Upper lobe of left lung (tissue), 4 donors: ENCODE measurements around the gene EML4.

Source experiments
- EP300 ChIP-seq, 4 donors: sonication (generic); formaldehyde crosslinking; IDR thresholded peaks; one replicate each; pipeline ENCODE4 v1.5.1; 2017; ENCODE audit warnings: antibody characterized with exemption in 4 of 4, control low read depth in 2 of 4
- POLR2A ChIP-seq, 4 donors: fragments of 450-650 bp; IDR thresholded peaks; one replicate each; pipeline ENCODE4 v1.5.1; 2016 to 2017; ENCODE audit warnings: antibody characterized with exemption in 4 of 4, mild to moderate bottlenecking in 2 of 4
- POLR2AphosphoS5 ChIP-seq, 2 donors: sonication (generic); formaldehyde crosslinking; IDR thresholded peaks; one replicate each; pipeline ENCODE4 v1.5.1; 2017; ENCODE audit warnings: antibody characterized with exemption in 2 of 2
- TF ChIP-seq, protein P1 (sequence below), 6 experiments: fragments of 450-650 bp in 4 of 6; fragments of 200-600 bp in 2 of 6; sonication (generic) in 2 of 6; IDR thresholded peaks; one replicate each; pipeline ENCODE4 v1.5.1; 2016 to 2019; ENCODE audit warnings: antibody characterized with exemption in 6 of 6

DNA sequence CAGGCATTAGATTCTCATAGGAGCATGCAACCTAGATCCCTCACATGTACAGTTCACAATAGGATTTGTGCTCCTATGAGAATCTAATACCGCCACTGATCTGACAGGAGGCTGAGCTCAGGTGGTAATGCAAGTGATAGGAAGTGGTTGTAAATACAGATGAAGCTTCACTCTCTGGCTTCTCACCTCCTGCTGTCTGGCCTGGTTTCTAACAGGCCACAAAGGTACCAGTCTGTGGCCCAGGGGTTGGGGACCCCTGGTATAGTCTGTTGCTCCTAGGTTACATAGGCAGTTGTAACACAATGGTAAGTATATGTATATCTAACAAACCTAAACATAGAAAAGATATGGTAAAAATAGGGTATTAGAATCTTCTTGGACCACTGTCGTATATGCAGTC lies 81.8 kb downstream of the EML4 start:
- TF ChIP-seq, protein P1, sequence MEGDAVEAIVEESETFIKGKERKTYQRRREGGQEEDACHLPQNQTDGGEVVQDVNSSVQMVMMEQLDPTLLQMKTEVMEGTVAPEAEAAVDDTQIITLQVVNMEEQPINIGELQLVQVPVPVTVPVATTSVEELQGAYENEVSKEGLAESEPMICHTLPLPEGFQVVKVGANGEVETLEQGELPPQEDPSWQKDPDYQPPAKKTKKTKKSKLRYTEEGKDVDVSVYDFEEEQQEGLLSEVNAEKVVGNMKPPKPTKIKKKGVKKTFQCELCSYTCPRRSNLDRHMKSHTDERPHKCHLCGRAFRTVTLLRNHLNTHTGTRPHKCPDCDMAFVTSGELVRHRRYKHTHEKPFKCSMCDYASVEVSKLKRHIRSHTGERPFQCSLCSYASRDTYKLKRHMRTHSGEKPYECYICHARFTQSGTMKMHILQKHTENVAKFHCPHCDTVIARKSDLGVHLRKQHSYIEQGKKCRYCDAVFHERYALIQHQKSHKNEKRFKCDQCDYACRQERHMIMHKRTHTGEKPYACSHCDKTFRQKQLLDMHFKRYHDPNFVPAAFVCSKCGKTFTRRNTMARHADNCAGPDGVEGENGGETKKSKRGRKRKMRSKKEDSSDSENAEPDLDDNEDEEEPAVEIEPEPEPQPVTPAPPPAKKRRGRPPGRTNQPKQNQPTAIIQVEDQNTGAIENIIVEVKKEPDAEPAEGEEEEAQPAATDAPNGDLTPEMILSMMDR (IDR thresholded peaks at IDR 0.05) = no peak
- TF ChIP-seq POLR2A (IDR thresholded peaks at IDR 0.05) (no peak), POLR2AphosphoS5 (IDR thresholded peaks at IDR 0.05) (no peak), EP300 (IDR thresholded peaks at IDR 0.05) (no peak)
